ENCODE data around the gene TRAFD1. TPM values are rescaled to one million over a fixed set of nuclear protein-coding genes. Genes with fewer than 3 reads are reported as not detected.

The TRAFD1 gene, protein sequence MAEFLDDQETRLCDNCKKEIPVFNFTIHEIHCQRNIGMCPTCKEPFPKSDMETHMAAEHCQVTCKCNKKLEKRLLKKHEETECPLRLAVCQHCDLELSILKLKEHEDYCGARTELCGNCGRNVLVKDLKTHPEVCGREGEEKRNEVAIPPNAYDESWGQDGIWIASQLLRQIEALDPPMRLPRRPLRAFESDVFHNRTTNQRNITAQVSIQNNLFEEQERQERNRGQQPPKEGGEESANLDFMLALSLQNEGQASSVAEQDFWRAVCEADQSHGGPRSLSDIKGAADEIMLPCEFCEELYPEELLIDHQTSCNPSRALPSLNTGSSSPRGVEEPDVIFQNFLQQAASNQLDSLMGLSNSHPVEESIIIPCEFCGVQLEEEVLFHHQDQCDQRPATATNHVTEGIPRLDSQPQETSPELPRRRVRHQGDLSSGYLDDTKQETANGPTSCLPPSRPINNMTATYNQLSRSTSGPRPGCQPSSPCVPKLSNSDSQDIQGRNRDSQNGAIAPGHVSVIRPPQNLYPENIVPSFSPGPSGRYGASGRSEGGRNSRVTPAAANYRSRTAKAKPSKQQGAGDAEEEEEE
- polyA plus RNA-seq = 1.2 and 5.1 TPM in 2 replicates

DNA sequence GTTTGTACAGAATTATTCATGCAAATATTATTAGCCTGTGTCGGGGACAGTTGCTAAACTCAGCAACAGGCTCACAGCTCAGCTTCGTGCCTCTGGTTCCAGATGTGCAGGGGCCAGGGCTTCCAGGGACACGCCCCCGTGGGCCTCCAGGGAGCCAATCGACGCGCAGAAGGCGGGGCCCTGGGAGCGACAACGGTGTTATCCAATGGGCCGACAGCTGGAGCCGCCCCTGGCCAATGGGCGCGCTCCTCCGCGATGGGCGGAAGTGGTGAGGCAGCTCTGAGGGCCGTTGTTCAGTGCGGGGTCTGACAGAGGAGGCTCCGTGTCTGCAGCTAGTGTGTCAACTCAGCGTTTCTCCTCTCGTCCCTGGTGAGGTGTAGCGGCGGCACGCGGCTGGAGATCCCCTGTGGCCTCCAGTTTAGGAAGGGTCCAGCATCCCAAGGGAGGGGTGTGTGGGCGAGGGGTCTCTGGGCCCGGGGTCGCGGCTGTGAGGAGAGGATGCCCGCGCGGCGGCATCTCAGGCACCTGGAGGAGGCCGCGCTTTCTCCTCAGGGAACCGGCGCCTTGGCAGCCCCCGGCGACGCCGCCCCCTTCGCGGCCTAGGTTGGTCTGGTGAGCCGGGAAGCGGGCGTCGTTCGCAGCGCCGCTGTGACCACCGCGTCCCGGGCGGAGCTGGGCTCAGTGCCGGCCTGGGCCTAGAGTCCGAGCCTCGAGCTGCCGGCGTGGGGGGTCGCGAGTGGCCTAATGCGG, at the start of gene TRAFD1:
Gene TRAFD1, plus strand, starts transcription at position 311 of the 750 bp plus-strand sequence. CDS start 4,963 bp downstream, outside the sequence.

DNA sequence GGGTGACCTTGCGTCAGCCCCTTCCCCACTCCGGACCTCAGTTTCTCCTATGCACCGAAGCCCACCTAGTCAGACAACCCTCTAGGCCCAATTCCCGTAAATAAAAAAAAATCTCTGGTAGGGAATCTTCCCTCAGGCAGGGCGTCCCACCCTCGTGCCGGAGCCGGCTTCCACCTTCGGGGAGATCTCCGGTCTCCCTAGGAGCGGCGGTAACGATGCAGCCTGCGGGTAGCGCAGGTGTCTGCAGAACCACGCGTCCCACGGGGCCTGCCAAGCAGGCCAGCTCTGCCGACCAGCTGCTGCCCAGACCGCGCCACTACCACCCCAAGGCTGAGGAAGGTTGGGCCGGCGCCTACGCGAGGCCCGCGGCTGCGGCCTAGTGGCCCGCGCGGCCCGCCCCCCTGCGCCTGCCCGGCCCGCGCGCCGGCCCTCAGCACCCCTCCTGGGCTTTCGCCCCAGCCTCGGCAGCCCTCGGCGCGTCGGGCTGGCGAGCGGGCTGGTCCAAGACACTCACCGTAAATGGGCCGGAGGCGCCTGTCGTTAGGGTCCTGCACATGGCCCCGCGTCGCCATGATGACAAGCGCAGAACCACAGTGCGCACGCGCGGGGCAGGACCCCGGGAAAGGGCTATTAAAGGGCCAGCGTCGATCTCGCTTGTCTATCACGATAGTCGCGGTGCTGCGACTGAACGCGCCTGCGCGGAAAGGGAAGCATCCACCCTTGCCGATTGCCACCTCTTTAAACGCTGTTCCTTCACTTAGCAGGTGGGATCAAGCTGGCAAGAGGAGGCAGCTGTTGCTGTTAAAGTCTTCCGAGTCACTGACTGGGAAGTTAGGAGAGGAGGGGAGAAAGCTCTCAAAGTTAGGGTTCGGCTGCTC, 16.9 kb upstream of the TRAFD1 start, which contains the start of gene NAA25:
Gene NAA25, minus strand, starts transcription at position 582 of the 878 bp plus-strand sequence. Its CDS starts 10 bp downstream, at position 572.

Other genes with a start within 250 kb of the TRAFD1 start
- gene TMEM116, start 112.4 kb upstream of the TRAFD1 start, polyA plus RNA-seq = 30.0 and 32.1 TPM in 2 replicates
- 132 and 177 TPM in 2 replicates for gene ERP29, start 112.1 kb upstream of the TRAFD1 start, polyA plus RNA-seq
- 19.0 and 30.7 TPM in 2 replicates for gene NAA25, start 16.8 kb upstream of the TRAFD1 start, polyA plus RNA-seq